Bronchial epithelial cell (primary cell): Measurements from ENCODE around the gene LRRC28. TPM values are rescaled to one million over a fixed set of nuclear protein-coding genes. Genes with fewer than 3 reads are reported as not detected.

ENCODE experiments used
- DNase-seq: peaks from one replicate; pipeline ENCODE4 v3.0.0-alpha.2; 2010; ENCODE audit warnings: low read depth
- FAIRE-seq: peaks from 2 replicates; lab custom pipeline; 2011; peaks lifted over from hg19 to GRCh38; lab: Jason Lieb, UNC
- H3K27me3 ChIP-seq: 2 replicates; pipeline ENCODE4 v1.5.1; 2011; ENCODE audit warnings: low read length; ENCODE audit not compliant: control insufficient read depth, insufficient read depth
- H3K36me3 ChIP-seq: 2 replicates; pipeline ENCODE4 v1.5.1; 2011; ENCODE audit warnings: low read length; ENCODE audit not compliant: control insufficient read depth, insufficient read depth
- H3K4me3 ChIP-seq: 2 replicates; pipeline ENCODE4 v1.5.1; 2011; ENCODE audit warnings: mild to moderate bottlenecking, low read depth, low read length, control low read depth
- total RNA-seq: library from RNA; depleted of rRNA; stranded (reverse); fragments of >200 nt; gene quantifications from 2 replicates; pipeline ENCODE4 v1.2.1, GENCODE V29; 2014
- TF ChIP-seq, protein P1 (sequence below): IDR thresholded peaks from 2 replicates; pipeline ENCODE4 v1.5.1; 2011; ENCODE audit warnings: mild to moderate bottlenecking, moderate library complexity, low read length, control low read depth, inconsistent platforms; ENCODE audit not compliant: insufficient read depth, severe bottlenecking

Gene LRRC28
- total RNA-seq, 1 donor from 2014 or later, result 15.8 TPM

DNA sequence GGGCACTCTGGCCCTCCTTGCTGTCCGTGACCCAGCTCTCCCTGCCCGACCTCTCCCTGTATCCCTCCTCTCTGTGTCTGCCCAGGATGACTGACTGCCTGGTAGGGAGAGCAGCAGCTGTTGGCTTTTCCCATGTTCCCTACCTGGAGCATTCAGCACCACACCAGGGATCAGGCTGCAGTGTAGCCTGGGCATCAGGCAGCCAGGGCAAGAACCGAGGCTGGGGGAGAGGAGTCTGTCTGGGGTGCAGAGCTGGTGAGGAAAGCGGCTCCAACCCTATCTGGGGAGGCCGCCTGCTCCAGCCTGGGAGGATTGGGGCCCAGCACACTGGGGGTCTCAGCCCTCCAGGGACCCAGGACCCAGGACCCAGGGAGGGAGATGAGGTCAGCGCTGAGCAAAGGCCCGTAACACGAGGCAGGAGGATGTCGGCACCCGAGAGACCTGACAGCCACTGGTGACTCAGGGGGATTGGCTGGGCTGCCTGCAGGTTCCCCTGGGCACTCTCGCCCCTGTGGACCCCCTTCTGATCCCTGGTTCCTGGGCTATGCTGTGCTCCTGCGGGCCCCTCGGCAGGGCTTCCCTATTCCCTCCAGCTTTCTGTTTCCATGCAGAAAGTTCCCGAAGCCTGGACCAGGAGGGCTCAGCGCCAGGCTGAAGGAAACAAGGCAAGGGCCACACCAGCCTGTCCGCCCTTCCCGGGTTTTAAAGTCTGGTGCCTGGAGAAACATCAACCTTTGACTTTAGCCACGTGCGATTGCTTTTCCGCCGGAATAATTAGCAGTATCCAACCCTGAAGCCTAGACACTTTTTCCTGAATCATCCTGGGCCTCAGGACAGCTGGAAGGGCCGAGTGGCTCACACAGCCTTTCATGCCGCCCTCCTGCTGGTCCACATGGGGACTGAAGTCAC lies 186.3 kb downstream of the LRRC28 start:
- Histone ChIP-seq H3K27me3 (no peaks in the 10 kb centered on the region), H3K36me3 (no peaks in the 10 kb centered on the region), H3K4me3 (no peak overlapping the region)
- DNase-seq, result no peak
- FAIRE-seq, result no peak
- TF ChIP-seq, protein P1, sequence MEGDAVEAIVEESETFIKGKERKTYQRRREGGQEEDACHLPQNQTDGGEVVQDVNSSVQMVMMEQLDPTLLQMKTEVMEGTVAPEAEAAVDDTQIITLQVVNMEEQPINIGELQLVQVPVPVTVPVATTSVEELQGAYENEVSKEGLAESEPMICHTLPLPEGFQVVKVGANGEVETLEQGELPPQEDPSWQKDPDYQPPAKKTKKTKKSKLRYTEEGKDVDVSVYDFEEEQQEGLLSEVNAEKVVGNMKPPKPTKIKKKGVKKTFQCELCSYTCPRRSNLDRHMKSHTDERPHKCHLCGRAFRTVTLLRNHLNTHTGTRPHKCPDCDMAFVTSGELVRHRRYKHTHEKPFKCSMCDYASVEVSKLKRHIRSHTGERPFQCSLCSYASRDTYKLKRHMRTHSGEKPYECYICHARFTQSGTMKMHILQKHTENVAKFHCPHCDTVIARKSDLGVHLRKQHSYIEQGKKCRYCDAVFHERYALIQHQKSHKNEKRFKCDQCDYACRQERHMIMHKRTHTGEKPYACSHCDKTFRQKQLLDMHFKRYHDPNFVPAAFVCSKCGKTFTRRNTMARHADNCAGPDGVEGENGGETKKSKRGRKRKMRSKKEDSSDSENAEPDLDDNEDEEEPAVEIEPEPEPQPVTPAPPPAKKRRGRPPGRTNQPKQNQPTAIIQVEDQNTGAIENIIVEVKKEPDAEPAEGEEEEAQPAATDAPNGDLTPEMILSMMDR, result no peak

DNA sequence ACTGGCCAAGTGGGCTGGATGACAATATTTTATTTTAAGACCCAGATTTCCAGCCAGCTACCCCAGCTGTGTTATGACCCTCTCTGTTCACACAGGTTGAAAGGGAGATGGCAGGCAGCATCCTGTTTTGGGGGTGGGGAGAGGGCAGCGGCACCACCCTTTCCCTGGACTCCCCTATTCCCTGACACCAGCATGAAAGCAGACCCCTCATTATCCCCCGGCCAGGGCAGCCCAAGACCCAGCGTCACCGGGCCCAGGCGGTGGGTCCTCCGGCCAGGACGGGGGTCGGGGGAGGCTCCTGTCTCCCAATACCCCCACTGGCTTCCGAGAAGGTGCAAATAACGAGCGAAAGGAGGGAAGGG lies 186.9 kb downstream of the LRRC28 start:
- H3K36me3 ChIP-seq, result no peaks in the 10 kb centered on the region
- DNase-seq (no peak), FAIRE-seq (no peak)
- no peak overlapping the region for H3K4me3 ChIP-seq
- TF ChIP-seq, protein P1, result no peak
- H3K27me3 ChIP-seq, result no peaks in the 10 kb centered on the region

DNA sequence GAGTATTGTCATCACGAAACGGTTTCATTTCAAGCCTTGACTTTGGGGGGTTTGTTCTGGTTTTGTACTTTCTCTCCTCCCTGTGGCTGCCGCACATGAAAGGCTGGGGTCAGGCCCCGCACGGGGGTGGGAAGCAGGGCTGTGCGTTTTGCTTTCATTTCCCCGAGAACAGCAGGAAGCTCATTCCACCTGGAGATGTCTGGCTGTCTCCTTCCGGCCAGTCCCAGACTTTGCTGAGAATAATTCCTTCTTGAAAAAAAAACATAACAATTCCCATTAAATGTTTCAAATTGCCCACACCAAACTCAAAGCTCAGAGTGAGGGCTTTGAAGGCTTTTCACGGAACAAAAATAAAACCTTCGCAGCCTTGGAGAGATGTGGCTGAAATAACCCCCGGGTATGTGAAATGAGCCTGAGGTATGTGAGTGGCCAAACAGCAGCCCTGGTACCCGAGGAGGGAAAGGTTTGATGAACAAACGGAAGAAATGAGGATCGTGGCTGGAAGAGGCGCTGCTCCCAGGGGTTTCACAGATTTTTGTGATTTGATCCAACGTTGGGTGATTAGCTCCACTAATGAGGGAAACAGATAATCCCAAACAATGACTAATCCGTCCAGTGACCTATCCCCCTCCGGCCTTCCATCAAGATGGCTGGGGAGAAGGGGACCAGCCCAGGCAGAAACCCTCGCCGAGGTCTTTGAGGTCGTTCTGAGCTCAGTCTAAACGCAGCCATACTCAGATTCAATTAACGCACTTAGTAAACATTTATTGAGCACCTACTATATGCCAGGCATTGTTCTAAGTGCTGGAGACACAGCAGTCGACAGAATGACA lies 187.6 kb downstream of the LRRC28 start:
- no peak for FAIRE-seq

DNA sequence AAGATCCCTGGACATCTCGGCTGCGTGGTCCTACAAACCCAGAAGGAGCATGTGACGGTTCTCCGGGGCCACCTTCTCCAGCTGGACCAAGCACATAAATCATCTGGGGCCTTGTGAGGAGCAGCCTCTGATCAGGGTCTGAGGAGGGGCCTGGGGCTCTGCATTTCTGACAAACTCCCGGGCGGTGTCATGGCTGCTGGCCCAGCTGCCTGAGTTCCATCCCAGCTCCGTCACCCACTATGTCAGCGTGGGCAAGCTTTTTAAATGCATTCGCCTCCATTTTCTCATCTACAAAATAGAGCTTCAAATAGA lies 188.2 kb downstream of the LRRC28 start:
- H3K4me3 ChIP-seq, result no peak overlapping the region
- H3K36me3 ChIP-seq, result no peaks in the 10 kb centered on the region
- TF ChIP-seq, protein P1, result no peak
- no peak for FAIRE-seq
- H3K27me3 ChIP-seq, result no peaks in the 10 kb centered on the region
- DNase-seq, result no peak

More for the DNA sequence above, 187.6 kb downstream of the LRRC28 start:
- Histone ChIP-seq H3K27me3 (no peaks in the 10 kb centered on the region), H3K4me3 (no peak overlapping the region), H3K36me3 (no peaks in the 10 kb centered on the region)
- no peak for DNase-seq
- TF ChIP-seq, protein P1, result no peak

DNA sequence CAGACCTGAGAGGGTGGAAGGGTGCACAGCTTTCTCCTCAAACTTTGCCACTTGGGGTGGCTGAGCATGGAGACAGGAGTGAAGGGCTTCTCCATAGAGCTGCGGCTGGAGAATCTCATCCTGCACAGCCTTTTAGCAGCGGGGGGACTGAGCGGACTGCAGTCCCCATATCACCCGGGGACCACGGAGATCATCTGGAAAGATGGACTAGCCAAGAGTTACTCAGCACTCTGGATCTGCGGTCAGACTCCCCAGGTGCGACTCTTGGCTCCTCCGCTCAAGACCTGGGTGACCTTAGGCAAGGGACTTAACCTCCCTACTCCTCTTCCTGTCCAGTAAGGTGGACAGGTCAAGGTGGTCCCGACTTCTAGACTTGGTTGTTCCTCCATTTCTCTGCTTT lies 188.7 kb downstream of the LRRC28 start:
- TF ChIP-seq, protein P1, result no peak
- DNase-seq (no peak), FAIRE-seq (no peak)
- Histone ChIP-seq H3K27me3 (no peaks in the 10 kb centered on the region), H3K4me3 (no peak overlapping the region), H3K36me3 (no peaks in the 10 kb centered on the region)

Other genes starting within 250 kb of the LRRC28 start
- not detected in 2 replicates for gene PGPEP1L, start 243.7 kb upstream of the LRRC28 start, total RNA-seq
- gene SYNM, start 146.4 kb upstream of the LRRC28 start, total RNA-seq, result 0.26 and 0.38 TPM in 2 replicates
- gene TTC23, start 1.9 kb upstream of the LRRC28 start, total RNA-seq, result 10.0 and 16.6 TPM in 2 replicates